MCF 10A (cell line): ENCODE results near the gene PLEKHJ1. TPM values are rescaled to one million over a fixed set of nuclear protein-coding genes. Genes with fewer than 3 reads are reported as not detected.

Experiments used
- BruUV-seq: library from RNA; stranded (reverse); fragments of 400-500 nt; replicated peaks from 2 replicates; lab custom pipeline; 2021; lab: Mats Ljungman, UMichigan
- CTCF ChIA-PET: fragments of 300-600 bp; sonication (Branson Sonifier 250); formaldehyde crosslinking; extraction: SDS; loops from one replicate; lab custom pipeline; 2021; ENCODE audit warnings: antibody characterized with exemption, inconsistent platforms; lab: Yijun Ruan, JAX
- POLR2A ChIA-PET: fragments of 300-600, 350-650 bp; sonication (Branson Sonifier 250); formaldehyde crosslinking; extraction: SDS; loops from one replicate; lab custom pipeline; 2020; ENCODE audit warnings: antibody characterized with exemption, inconsistent platforms; lab: Yijun Ruan, JAX
- DNase-seq: peaks from one replicate; pipeline ENCODE4 v3.0.0-alpha.2; 2018; ENCODE audit not compliant: unreplicated experiment
- H3K27ac Mint-ChIP-seq: one replicate; pipeline ENCODE4 v1.8.0; 2022; ENCODE audit warnings: mild to moderate bottlenecking, low read depth, mixed read lengths; ENCODE audit not compliant: unreplicated experiment
- H3K27me3 Mint-ChIP-seq: one replicate; pipeline ENCODE4 v1.8.0; 2022; ENCODE audit warnings: mixed read lengths; ENCODE audit not compliant: insufficient read depth, unreplicated experiment
- H3K36me3 Mint-ChIP-seq: one replicate; pipeline ENCODE4 v1.8.0; 2022; ENCODE audit warnings: mild to moderate bottlenecking, moderate library complexity, mixed read lengths; ENCODE audit not compliant: insufficient read depth, unreplicated experiment
- H3K4me1 Mint-ChIP-seq: one replicate; pipeline ENCODE4 v1.8.0; 2022; ENCODE audit warnings: mixed read lengths; ENCODE audit not compliant: insufficient read depth, unreplicated experiment
- H3K4me3 Mint-ChIP-seq: one replicate; pipeline ENCODE4 v1.8.0; 2022; ENCODE audit warnings: mild to moderate bottlenecking, moderate library complexity, mixed read lengths; ENCODE audit not compliant: unreplicated experiment
- H3K9me3 Mint-ChIP-seq: one replicate; pipeline ENCODE4 v1.8.0; 2022; ENCODE audit warnings: mixed read lengths; ENCODE audit not compliant: unreplicated experiment
- intact Hi-C: fragments of 100-400 bp; cut with micrococcal nuclease; formaldehyde crosslinking; loops from 2 replicates; pipeline ENCODE4 v1.14.1; 2022
- total RNA-seq: library from RNA; stranded (reverse); gene quantifications from 2 replicates; pipeline ENCODE4 v1.2.3, GENCODE V29; 2022
- TF ChIP-seq, protein P1 (sequence below): fragments of 200-600 bp; IDR thresholded peaks from one replicate; pipeline ENCODE4 v1.8.0; 2022; ENCODE audit warnings: antibody characterized with exemption, mild to moderate bottlenecking; ENCODE audit not compliant: unreplicated experiment

The PLEKHJ1 gene
- total RNA-seq, 1 experiment from 2014 or later: 54.1 TPM

DNA sequence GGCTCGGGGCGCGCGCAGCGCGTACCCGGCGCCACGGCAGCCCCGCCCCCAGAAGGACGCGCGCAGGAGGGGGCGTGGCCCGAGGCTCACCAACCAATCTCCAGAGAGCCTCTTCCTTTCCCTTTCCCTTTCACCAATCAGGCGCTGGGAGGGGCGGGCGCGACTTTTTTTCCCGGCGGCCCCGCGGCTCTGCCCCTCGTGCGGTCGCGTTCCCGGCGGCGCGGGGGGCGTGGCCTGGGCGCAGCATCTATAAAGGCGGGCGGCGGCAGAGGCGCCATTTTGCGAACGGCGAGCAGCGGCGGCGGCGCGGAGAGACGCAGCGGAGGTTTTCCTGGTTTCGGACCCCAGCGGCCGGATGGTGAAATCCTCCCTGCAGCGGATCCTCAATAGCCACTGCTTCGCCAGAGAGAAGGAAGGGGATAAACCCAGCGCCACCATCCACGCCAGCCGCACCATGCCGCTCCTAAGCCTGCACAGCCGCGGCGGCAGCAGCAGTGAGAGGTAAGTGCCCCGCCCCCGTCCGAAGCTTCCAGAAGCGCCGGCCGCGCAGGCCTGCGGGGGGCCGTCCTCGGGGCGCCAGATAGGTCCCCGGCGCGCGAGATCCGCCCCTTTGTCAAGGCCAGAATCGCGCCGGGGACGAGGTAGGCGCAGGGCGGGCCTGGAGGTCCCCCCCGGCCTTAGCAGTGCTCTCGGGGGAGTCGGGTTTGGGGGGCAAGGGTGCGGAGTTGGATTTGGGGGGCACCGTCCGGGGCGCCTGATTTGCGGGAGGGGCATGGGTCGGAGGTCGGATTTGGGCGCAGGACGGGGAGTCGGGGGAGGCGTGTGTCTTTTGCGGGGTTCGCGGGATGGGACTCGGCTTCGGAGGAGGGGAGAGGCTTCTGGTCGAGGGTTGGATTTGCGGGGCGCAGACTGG lies 33.4 kb upstream of the PLEKHJ1 start:
- peak; percentile 97 for DNase-seq
- intact Hi-C loops: loop anchor here (10.0 kb wide), 1 partner anchor 345 kb away; no protein-coding TSS in a partner anchor
- TF ChIP-seq, protein P1, sequence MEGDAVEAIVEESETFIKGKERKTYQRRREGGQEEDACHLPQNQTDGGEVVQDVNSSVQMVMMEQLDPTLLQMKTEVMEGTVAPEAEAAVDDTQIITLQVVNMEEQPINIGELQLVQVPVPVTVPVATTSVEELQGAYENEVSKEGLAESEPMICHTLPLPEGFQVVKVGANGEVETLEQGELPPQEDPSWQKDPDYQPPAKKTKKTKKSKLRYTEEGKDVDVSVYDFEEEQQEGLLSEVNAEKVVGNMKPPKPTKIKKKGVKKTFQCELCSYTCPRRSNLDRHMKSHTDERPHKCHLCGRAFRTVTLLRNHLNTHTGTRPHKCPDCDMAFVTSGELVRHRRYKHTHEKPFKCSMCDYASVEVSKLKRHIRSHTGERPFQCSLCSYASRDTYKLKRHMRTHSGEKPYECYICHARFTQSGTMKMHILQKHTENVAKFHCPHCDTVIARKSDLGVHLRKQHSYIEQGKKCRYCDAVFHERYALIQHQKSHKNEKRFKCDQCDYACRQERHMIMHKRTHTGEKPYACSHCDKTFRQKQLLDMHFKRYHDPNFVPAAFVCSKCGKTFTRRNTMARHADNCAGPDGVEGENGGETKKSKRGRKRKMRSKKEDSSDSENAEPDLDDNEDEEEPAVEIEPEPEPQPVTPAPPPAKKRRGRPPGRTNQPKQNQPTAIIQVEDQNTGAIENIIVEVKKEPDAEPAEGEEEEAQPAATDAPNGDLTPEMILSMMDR: no peak
- Mint-ChIP-seq H3K4me1 (peaks cover 26% of the 10 kb centered on the region), H3K4me3 (peak overlapping the region; percentile 91), H3K36me3 (peaks cover 46% of the 10 kb centered on the region), H3K9me3 (no peaks in the 10 kb centered on the region), H3K27me3 (no peaks in the 10 kb centered on the region), H3K27ac (peak overlapping the region; percentile 88)
- TSS peak; percentile 63 for BruUV-seq
- POLR2A ChIA-PET: interaction anchor here (0.6 to 5.3 kb wide), 12 partner anchors 9 to 681 kb away, joined by 3 to 79 read pairs (median 4); partner anchors contain the start of genes ABHD17A, DOT1L, LSM7 and SPPL2B
- CTCF ChIA-PET: interaction anchor here (0.6 kb wide), 1 partner anchor 32 kb away, joined by 3 read pairs; no protein-coding TSS in a partner anchor

- peak overlapping the region; percentile 88 for H3K27ac Mint-ChIP-seq
- no peak for DNase-seq
- POLR2A ChIA-PET: interaction anchor here (0.6 to 5.3 kb wide), 5 partner anchors 10 to 117 kb away, joined by 3 to 79 read pairs (median 5); partner anchors contain the start of gene PLEKHJ1
- peaks cover 22% of the 10 kb centered on the region for H3K4me1 Mint-ChIP-seq
- BruUV-seq: no TSS peak
- H3K36me3 Mint-ChIP-seq: peaks cover 41% of the 10 kb centered on the region
- TF ChIP-seq, protein P1: no peak
- no peaks in the 10 kb centered on the region for H3K27me3 Mint-ChIP-seq
- intact Hi-C loops: no loop called here
- peak overlapping the region; percentile 91 for H3K4me3 Mint-ChIP-seq
- no peaks in the 10 kb centered on the region for H3K9me3 Mint-ChIP-seq
- CTCF ChIA-PET: no interaction called here
These were observed 32.7 kb upstream of the PLEKHJ1 start for GRCh38 chr19:2268861-2269243.

DNA sequence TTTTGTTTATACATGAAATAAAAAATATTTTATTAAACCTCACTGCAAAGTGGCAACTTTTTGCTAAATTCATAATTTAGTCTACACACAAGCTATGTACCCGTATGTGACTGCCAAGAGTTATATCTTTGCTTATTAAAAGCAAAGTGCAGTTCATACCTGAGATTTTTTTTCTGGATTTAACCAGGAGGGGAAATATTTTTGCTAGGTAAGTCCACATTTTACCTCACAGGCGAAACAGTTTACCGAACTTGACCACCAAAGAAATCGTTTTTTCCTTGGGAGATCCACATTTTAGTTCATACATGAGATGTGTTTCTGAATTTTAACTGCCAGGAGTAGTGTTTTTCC lies 32.3 kb upstream of the PLEKHJ1 start:
- Mint-ChIP-seq H3K4me3 (peak overlapping the region; percentile 91), H3K9me3 (no peaks in the 10 kb centered on the region), H3K27me3 (no peaks in the 10 kb centered on the region), H3K4me1 (peaks cover 19% of the 10 kb centered on the region), H3K36me3 (peaks cover 37% of the 10 kb centered on the region), H3K27ac (no peak overlapping the region)
- DNase-seq: no peak
- CTCF ChIA-PET: no interaction called here
- POLR2A ChIA-PET: interaction anchor here (0.6 to 5.3 kb wide), 5 partner anchors 9 to 116 kb away, joined by 3 to 79 read pairs (median 4); partner anchors contain the start of gene PLEKHJ1
- intact Hi-C loops: no loop called here
- TF ChIP-seq, protein P1: no peak
- BruUV-seq: no TSS peak
